ENCODE data around the gene HTT. TPM values are rescaled to one million over a fixed set of nuclear protein-coding genes. Genes with fewer than 3 reads are reported as not detected.

Gene HTT
- total RNA-seq, 1 experiment from 2014 or later, result 64.4 TPM

DNA sequence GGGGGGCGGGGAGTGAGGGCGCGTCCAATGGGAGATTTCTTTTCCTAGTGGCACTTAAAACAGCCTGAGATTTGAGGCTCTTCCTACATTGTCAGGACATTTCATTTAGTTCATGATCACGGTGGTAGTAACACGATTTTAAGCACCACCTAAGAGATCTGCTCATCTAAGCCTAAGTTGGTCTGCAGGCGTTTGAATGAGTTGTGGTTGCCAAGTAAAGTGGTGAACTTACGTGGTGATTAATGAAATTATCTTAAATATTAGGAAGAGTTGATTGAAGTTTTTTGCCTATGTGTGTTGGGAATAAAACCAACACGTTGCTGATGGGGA is 1.1 kb downstream of the HTT start:
- H2BK12ac ChIP-seq (ENCODE audit: insufficient read length, low read depth, low read length), result no peak overlapping the region
- Mint-ChIP-seq H3K27me3 (ENCODE audit: low read depth) (peaks cover 1% of the 10 kb centered on the region; the same call in 1 of the 2 replicates), H3K9me3 (no peaks in the 10 kb centered on the region), H3K27ac (peak overlapping the region; percentile 23 to 76 (median 57); a peak in 4 of 7 replicates), H3K4me1 (peaks cover 11 to 14% of the 10 kb centered on the region in 2 experiments), H3K4me3 (peak overlapping the region; percentile 92 to 96), H3K36me3 (ENCODE audit: insufficient read depth in 1 of 3, low read depth in 3 of 3) (no peaks in the 10 kb centered on the region; a peak in 3 of 7 replicates)
- H3K79me2 ChIP-seq (ENCODE audit: insufficient read depth, low read length), result peaks cover 25% of the 10 kb centered on the region; the same call in 1 of the 2 replicates
- H3K4me2 ChIP-seq (ENCODE audit: insufficient read depth, insufficient read length, low read length), result peak overlapping the region; percentile 97
- no peak overlapping the region for H3K23ac ChIP-seq (ENCODE audit: insufficient read length, low read depth, low read length)
- no peaks in the 10 kb centered on the region; the same call in 1 of the 2 replicates for H3K4me1 ChIP-seq (ENCODE audit: insufficient read depth, low read length)
- H3K4ac ChIP-seq (ENCODE audit: low read depth, low read length), result no peak overlapping the region
- H2BK120ac ChIP-seq (ENCODE audit: low read depth, low read length, poor library complexity, severe bottlenecking), result no peak overlapping the region
- H3K56ac ChIP-seq (ENCODE audit: insufficient read length, low read depth, low read length), result no peak overlapping the region
- H4K8ac ChIP-seq (replicated peaks; ENCODE audit: insufficient read length, low read depth, low read length), result no peak overlapping the region
- no peaks in the 10 kb centered on the region for H3K9me3 ChIP-seq (ENCODE audit: control insufficient read depth, low read depth, low read length)
- no peak for DNase-seq
- no peak overlapping the region for H2AK5ac ChIP-seq (ENCODE audit: insufficient read length, low read length)
- no peaks in the 10 kb centered on the region for H3K27me3 ChIP-seq (ENCODE audit: insufficient read depth, low read length)
- H3K18ac ChIP-seq (ENCODE audit: insufficient read length, low read depth, low read length), result no peak overlapping the region
- H3T11ph ChIP-seq (ENCODE audit: low read length), result no peak overlapping the region
- no peak overlapping the region for H4K5ac ChIP-seq (ENCODE audit: insufficient read length, low read depth, low read length)
- no peak overlapping the region for H2BK5ac ChIP-seq (ENCODE audit: insufficient read length, low read length)
- peaks cover 8% of the 10 kb centered on the region for H3K23me2 ChIP-seq (ENCODE audit: insufficient read length, low read depth, low read length, poor library complexity, severe bottlenecking)
- 100% methylated on average over 1 of the region's 8 CpGs for WGBS (ENCODE audit: extremely low coverage, insufficient read length, low lambda C conversion rate)
- no peak overlapping the region for H3K27ac ChIP-seq (ENCODE audit: insufficient read length, low read depth, low read length)
- H2AFZ ChIP-seq (ENCODE audit: low read length), result no peak overlapping the region
- H2BK15ac ChIP-seq (ENCODE audit: low read depth, low read length), result no peak overlapping the region
- TF ChIP-seq, protein P1, sequence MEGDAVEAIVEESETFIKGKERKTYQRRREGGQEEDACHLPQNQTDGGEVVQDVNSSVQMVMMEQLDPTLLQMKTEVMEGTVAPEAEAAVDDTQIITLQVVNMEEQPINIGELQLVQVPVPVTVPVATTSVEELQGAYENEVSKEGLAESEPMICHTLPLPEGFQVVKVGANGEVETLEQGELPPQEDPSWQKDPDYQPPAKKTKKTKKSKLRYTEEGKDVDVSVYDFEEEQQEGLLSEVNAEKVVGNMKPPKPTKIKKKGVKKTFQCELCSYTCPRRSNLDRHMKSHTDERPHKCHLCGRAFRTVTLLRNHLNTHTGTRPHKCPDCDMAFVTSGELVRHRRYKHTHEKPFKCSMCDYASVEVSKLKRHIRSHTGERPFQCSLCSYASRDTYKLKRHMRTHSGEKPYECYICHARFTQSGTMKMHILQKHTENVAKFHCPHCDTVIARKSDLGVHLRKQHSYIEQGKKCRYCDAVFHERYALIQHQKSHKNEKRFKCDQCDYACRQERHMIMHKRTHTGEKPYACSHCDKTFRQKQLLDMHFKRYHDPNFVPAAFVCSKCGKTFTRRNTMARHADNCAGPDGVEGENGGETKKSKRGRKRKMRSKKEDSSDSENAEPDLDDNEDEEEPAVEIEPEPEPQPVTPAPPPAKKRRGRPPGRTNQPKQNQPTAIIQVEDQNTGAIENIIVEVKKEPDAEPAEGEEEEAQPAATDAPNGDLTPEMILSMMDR (conservative IDR thresholded peaks at IDR 0.05), result no peak
- no peak overlapping the region for H4K91ac ChIP-seq (ENCODE audit: insufficient read length, low read depth, low read length)
- peak overlapping the region; percentile 73 for H3K9ac ChIP-seq (ENCODE audit: extremely low read depth, insufficient read length, low read length)
- H4K20me1 ChIP-seq (ENCODE audit: control insufficient read depth, insufficient read depth, insufficient read length), result peaks cover 2% of the 10 kb centered on the region
- no peak overlapping the region for H2BK20ac ChIP-seq (ENCODE audit: low read depth, low read length, poor library complexity, severe bottlenecking)
- peaks cover 12% of the 10 kb centered on the region for H3K79me1 ChIP-seq (ENCODE audit: insufficient read depth, low read depth, low read length, poor library complexity, severe bottlenecking)
- H3K14ac ChIP-seq (ENCODE audit: insufficient read depth, low read length), result no peak overlapping the region
